HL-60 (cell line): ENCODE measurements around the gene TUBB3.

Source experiments
- TF ChIP-seq, protein P1 (sequence below): IDR thresholded peaks from one replicate; pipeline ENCODE4 v1.5.1; 2011; ENCODE audit warnings: low read length, control low read depth, inconsistent platforms; ENCODE audit not compliant: insufficient read depth
- TF ChIP-seq, protein P2 (sequence below): IDR thresholded peaks from 2 replicates; pipeline ENCODE4 v1.6.1; 2012; ENCODE audit warnings: low read depth; ENCODE audit not compliant: insufficient replicate concordance

DNA sequence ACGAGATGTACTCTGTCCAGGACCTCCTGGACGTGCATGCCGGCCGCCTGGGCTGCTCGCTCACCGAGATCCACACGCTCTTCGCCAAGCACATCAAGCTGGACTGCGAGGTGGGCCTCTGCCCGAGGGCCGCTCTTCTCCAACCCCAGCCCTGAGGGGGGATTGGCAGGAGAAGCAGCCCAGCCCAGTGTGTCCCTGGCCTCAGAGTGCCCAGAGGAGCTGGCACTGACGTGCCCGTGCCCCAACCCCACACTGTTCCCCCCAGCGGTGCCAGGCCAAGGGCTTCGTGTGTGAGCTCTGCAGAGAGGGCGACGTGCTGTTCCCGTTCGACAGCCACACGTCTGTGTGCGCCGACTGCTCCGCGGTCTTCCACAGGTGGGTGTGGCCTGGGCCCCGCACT lies 41.1 kb downstream of the TUBB3 start:
- TF ChIP-seq, protein P1, sequence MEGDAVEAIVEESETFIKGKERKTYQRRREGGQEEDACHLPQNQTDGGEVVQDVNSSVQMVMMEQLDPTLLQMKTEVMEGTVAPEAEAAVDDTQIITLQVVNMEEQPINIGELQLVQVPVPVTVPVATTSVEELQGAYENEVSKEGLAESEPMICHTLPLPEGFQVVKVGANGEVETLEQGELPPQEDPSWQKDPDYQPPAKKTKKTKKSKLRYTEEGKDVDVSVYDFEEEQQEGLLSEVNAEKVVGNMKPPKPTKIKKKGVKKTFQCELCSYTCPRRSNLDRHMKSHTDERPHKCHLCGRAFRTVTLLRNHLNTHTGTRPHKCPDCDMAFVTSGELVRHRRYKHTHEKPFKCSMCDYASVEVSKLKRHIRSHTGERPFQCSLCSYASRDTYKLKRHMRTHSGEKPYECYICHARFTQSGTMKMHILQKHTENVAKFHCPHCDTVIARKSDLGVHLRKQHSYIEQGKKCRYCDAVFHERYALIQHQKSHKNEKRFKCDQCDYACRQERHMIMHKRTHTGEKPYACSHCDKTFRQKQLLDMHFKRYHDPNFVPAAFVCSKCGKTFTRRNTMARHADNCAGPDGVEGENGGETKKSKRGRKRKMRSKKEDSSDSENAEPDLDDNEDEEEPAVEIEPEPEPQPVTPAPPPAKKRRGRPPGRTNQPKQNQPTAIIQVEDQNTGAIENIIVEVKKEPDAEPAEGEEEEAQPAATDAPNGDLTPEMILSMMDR, result no peak
- TF ChIP-seq, protein P2, sequence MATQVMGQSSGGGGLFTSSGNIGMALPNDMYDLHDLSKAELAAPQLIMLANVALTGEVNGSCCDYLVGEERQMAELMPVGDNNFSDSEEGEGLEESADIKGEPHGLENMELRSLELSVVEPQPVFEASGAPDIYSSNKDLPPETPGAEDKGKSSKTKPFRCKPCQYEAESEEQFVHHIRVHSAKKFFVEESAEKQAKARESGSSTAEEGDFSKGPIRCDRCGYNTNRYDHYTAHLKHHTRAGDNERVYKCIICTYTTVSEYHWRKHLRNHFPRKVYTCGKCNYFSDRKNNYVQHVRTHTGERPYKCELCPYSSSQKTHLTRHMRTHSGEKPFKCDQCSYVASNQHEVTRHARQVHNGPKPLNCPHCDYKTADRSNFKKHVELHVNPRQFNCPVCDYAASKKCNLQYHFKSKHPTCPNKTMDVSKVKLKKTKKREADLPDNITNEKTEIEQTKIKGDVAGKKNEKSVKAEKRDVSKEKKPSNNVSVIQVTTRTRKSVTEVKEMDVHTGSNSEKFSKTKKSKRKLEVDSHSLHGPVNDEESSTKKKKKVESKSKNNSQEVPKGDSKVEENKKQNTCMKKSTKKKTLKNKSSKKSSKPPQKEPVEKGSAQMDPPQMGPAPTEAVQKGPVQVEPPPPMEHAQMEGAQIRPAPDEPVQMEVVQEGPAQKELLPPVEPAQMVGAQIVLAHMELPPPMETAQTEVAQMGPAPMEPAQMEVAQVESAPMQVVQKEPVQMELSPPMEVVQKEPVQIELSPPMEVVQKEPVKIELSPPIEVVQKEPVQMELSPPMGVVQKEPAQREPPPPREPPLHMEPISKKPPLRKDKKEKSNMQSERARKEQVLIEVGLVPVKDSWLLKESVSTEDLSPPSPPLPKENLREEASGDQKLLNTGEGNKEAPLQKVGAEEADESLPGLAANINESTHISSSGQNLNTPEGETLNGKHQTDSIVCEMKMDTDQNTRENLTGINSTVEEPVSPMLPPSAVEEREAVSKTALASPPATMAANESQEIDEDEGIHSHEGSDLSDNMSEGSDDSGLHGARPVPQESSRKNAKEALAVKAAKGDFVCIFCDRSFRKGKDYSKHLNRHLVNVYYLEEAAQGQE, result no peak
